NCI-H2171 treated with DMSO at 0.1 percent for 48 hours (cell line): ENCODE measurements around the gene IGF1R.

Experiments
- DNase-seq: peaks from one replicate; lab custom pipeline; 2025; lab: John Stamatoyannopoulos, UW

IGF1R gene

DNA sequence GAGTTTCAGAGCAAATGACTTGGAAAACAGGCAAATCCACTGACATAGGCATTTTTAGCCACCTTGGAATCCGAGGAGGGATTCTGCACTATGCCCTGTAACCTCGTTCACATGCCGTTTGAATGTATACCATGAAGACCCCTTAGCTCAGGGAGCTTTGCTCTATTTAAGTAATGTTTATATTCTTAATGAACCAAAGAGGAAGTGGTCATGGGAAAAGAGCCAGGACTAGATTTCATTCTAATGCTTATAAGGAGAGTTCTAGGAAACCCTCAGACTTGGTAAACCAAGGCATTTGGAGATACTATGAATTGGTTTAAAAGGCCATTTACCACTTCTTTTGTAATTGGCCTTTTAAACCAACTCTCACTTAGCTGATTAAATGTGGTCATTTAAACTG, 178.9 kb downstream of the IGF1R start:
- DNase-seq: no peak

DNA sequence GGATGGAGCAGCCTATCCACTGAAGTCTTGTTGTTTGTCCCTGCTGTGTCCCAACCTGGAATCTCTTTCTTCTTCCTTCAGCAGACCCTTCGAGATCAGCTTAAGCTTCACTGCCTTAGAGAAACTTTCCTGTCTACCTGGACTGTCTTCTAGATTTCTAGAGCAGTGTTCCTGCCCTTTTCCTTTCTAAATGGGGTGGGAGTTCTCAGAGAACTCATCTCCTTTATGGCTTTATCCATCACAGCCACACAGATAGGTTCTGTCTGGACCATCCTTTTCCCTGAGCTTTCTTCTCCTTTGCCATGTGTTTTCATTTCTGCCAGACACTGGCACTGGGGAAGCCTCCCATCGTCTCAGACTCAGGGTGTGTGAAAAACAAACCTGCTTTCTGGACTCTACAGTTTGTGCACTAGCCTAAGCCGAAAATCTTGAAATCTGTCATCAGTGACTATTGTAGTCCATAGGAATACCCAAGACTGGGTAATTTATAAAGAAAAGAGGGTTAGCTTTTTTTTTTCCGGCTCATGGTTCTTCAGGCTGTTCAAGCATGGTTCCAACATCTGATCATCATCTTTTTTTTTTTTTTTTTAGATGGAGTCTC, 181.8 kb downstream of the IGF1R start:
- no peak for DNase-seq

DNA sequence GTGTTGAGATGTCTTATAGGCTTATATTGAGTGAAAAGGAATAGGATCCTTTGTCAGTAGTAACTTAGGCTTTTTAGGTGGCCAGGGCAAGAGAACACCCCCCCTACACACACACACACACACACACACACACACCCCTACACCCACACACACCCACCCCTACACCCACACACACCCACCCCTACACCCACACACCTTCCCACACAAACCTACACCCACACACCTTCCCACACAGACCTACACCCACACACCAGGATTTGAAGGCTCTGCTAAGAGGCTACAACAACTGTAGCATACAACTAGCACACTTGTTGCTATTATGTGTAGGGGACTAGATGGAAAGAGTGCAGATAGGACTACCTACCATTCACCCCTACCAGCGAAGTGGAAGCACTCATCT, 186.6 kb downstream of the IGF1R start:
- no peak for DNase-seq

- no peak for DNase-seq
These were observed 187.5 kb downstream of the IGF1R start for GRCh38 chr15:98835876-98836275.

- DNase-seq: no peak
These were observed 190.3 kb downstream of the IGF1R start for GRCh38 chr15:98838387-98839259.

GRCh38 chr15:98840053-98840452, 191.7 kb downstream of the IGF1R start:
- DNase-seq: no peak

DNA sequence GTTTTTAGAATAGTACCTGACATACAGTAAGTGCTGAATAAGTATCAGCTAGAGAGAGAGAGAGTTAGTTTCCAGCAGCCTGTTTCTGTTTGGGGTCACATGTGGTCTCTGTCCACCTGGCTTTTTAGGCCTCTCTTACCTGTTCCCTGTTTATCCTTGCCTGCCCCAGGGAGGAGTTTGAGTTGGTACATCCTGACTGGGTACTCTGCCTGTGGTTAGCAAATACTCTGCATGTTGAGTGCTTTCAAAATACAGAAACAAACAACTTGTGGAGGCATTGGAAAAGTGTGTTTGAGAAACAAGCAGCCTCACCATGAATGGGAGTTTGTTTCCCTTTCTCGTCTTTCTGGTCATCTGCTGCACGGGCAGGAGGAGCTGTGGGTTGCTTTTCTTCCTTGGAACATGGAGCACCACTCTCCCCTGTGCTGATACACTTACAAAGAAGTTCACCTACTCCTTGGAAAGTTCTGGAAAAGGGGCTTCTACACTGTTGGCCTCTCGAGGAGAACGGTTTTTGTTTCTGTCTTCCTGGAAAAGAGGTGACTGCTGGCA, 193.2 kb downstream of the IGF1R start:
- DNase-seq: no peak

GRCh38 chr15:98842192-98842972, 194.0 kb downstream of the IGF1R start:
- no peak for DNase-seq

GRCh38 chr15:98842973-98843285, 194.6 kb downstream of the IGF1R start:
- no peak for DNase-seq

- DNase-seq: no peak
These were observed 195.5 kb downstream of the IGF1R start for GRCh38 chr15:98843844-98844243.

GRCh38 chr15:98844261-98844660, 195.9 kb downstream of the IGF1R start:
- DNase-seq: no peak

GRCh38 chr15:98845138-98845884, 197.0 kb downstream of the IGF1R start:
- DNase-seq: no peak

DNA sequence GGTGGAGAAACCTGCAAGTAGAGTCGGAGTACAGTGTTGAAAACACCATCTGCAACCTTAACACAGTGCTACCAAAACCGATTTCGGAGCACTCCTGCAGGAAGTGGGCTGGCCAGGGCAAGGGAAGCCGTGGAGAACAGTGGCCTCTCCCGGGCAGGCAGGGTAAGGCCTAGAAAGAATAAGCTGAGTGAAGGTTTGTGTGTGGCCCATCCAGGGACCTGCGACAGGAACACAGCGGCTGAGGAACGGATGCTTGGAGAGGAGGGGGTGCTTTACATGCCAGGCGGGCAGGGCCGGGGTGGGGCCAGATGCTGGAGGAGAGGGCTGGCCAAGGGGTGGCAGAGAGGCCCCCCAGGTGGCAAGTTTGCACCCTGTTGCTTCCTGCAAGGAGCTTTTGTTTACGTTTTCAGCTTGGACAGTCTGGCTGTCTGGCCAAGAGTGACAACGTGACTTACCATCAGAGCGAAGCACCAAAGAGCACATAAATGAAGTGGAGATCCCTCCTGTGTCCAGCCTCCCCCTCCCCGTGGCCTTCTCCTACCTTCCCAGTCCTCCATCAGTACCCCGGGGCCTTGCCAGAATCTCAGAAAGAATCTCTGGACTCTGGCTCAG, 202.7 kb downstream of the IGF1R start:
- DNase-seq: peak; percentile 86

DNA sequence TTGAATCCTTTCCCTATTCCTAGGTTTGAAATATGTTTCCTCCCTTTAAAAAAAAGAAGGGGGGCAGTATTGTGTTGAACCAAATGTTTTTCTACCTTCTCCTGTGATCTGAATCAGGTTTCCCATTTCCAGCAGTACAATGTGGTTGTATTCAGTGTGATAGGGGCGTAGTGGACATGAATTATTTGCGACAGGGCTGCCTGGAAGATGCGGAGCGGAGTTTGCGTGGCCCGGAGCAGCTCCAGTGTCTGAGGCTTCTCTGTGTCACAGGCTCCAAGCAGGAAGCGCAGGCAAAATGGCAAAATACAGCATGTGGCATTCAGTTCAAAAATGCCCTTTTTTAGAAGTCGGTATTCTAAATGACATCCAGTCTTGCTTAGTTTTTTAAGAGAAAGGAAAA, 204.8 kb downstream of the IGF1R start:
- DNase-seq: peak; percentile 91

GRCh38 chr15:98853617-98854420, 205.5 kb downstream of the IGF1R start:
- no peak for DNase-seq

- no peak for DNase-seq
These were observed 206.2 kb downstream of the IGF1R start for GRCh38 chr15:98854496-98854895.

GRCh38 chr15:98855067-98855814, 206.9 kb downstream of the IGF1R start:
- DNase-seq: no peak

GRCh38 chr15:98855815-98856531, 207.6 kb downstream of the IGF1R start:
- DNase-seq: no peak

DNA sequence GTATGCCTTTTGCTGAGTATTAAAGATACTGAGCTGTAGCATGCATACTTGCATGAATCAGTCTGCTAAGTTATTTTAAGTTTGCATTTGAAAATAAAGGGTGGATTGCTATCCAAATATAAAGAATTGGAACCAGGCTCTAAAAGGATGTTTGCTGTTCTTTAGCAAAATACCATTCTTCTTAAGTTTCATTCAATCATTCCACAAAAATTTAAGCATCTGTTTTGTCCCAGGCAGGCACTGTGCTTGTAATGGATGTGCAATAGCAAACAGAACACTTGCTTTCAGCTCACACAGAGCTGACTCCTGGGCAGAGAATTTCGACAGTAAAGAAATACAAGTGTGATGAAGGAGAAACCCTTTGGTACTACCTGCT, 208.2 kb downstream of the IGF1R start:
- no peak for DNase-seq
